ENCODE measurements around the gene CAMK2G.

- TF ChIP-seq CTCF (IDR thresholded peaks at IDR 0.05; ENCODE audit: low read length) (no peak), EZH2 (IDR thresholded peaks at IDR 0.05; ENCODE audit: borderline replicate concordance, low read length) (no peak)
Observed at GRCh38 chr10:73785211-73785720, 89.1 kb downstream of the CAMK2G start, which contains the start of gene ZSWIM8.
